Keratinocyte (primary cell): ENCODE measurements around the gene SREBF2. TPM values are rescaled to one million over a fixed set of nuclear protein-coding genes. Genes with fewer than 3 reads are reported as not detected.

Source experiments
- DNase-seq: peaks from one replicate; pipeline ENCODE4 v3.0.0-alpha.2; 2011; ENCODE audit warnings: low read depth, missing footprints, low spot score
- FAIRE-seq: peaks from 2 replicates; lab custom pipeline; 2011; peaks lifted over from hg19 to GRCh38; lab: Jason Lieb, UNC
- H2AFZ ChIP-seq: 2 replicates; pipeline ENCODE4 v1.6.0; 2012; ENCODE audit warnings: low read length, control low read depth, inconsistent platforms; ENCODE audit not compliant: control insufficient read depth
- H3K27ac ChIP-seq: 2 replicates; pipeline ENCODE4 v1.5.1; 2011; ENCODE audit warnings: low read length; ENCODE audit not compliant: control insufficient read depth, insufficient read depth
- H3K27me3 ChIP-seq: 3 replicates; pipeline ENCODE4 v1.6.0; 2011; ENCODE audit warnings: low read length; ENCODE audit not compliant: control insufficient read depth, insufficient read depth; ENCODE audit errors: extremely low read depth
- H3K36me3 ChIP-seq, 2 experiments: 2 replicates in 1 of 2; 3 replicates in 1 of 2; pipeline ENCODE4 v1.5.1; 2011; ENCODE audit warnings: low read length in 2 of 2, mild to moderate bottlenecking in 1 of 2; ENCODE audit not compliant: control insufficient read depth in 2 of 2, insufficient read depth in 2 of 2; ENCODE audit errors: extremely low read depth in 1 of 2
- H3K4me1 ChIP-seq: 3 replicates; pipeline ENCODE4 v1.5.1; 2011; ENCODE audit warnings: low read length; ENCODE audit not compliant: control insufficient read depth, insufficient read depth; ENCODE audit errors: extremely low read depth
- H3K4me2 ChIP-seq: 3 replicates; pipeline ENCODE4 v1.6.0; 2011; ENCODE audit warnings: low read depth, low read length; ENCODE audit not compliant: control insufficient read depth, insufficient read depth; ENCODE audit errors: extremely low read depth
- H3K4me3 ChIP-seq, 3 experiments: fragments of 200-600 bp in 1 of 3; sonication (generic) in 1 of 3; 2 replicates in 2 of 3; 3 replicates in 1 of 3; pipeline ENCODE4 v1.5.1; 2011 to 2016; ENCODE audit warnings: low read length in 3 of 3, mild to moderate bottlenecking in 3 of 3, control low read depth in 2 of 3, inconsistent platforms in 1 of 3, low read depth in 1 of 3, mixed read lengths in 1 of 3, mixed run types in 1 of 3, moderate library complexity in 1 of 3; ENCODE audit not compliant: control insufficient read depth in 2 of 3, insufficient read depth in 2 of 3; ENCODE audit errors: extremely low read depth in 1 of 3
- H3K79me2 ChIP-seq: 2 replicates; pipeline ENCODE4 v1.6.0; 2012; ENCODE audit warnings: low read length; ENCODE audit not compliant: control insufficient read depth, insufficient read depth
- H3K9ac ChIP-seq: 3 replicates; pipeline ENCODE4 v1.6.0; 2011; ENCODE audit warnings: low read length; ENCODE audit not compliant: control insufficient read depth, insufficient read depth; ENCODE audit errors: extremely low read depth
- H3K9me1 ChIP-seq: 3 replicates; pipeline ENCODE4 v1.6.0; 2011; ENCODE audit warnings: low read length; ENCODE audit not compliant: control insufficient read depth, insufficient read depth; ENCODE audit errors: extremely low read depth
- H3K9me3 ChIP-seq: 2 replicates; pipeline ENCODE4 v1.5.1; 2012; ENCODE audit warnings: low read depth, low read length; ENCODE audit not compliant: control insufficient read depth
- H4K20me1 ChIP-seq: 3 replicates; pipeline ENCODE4 v1.6.0; 2011; ENCODE audit warnings: low read length; ENCODE audit not compliant: control insufficient read depth, insufficient read depth; ENCODE audit errors: extremely low read depth
- EZH2 ChIP-seq: IDR thresholded peaks from one replicate; pipeline ENCODE4 v1.6.1; 2012; ENCODE audit warnings: inconsistent platforms, mild to moderate bottlenecking, low read length, moderate library complexity
- dilution Hi-C: fragments of 300-500 bp; cut with MboI; formaldehyde crosslinking; loops from one replicate; pipeline ENCODE4 v1.7.0; 2020; ENCODE audit warnings: low sequenced_read_pairs; ENCODE audit not compliant: extremely low pct_ligation_motif_present
- polyA plus RNA-seq, 5 experiments: library from polyadenylated mRNA; depleted of rRNA in 3 of 5; stranded (reverse) in 3 of 5; stranded (forward) in 1 of 5; unstranded in 1 of 5; fragments of >200 nt; gene quantifications; 1 replicate in 1 of 5; 2 replicates in 3 of 5; 3 replicates in 1 of 5; pipeline versions ENCODE4 v1.2.1 to v1.2.3, GENCODE V29; 2011 to 2012; ENCODE audit warnings: missing spikeins in 2 of 5, low read depth in 1 of 5, low replicate concordance in 1 of 5
- TF ChIP-seq, protein P1 (sequence below), 3 experiments: IDR thresholded peaks in 1 of 3; conservative IDR thresholded peaks in 1 of 3; optimal IDR thresholded peaks in 1 of 3; 2 replicates in 2 of 3; 3 replicates in 1 of 3; pipeline versions ENCODE3 to v1.5.1; 2011; ENCODE audit warnings: low read length in 3 of 3, mild to moderate bottlenecking in 3 of 3, moderate library complexity in 2 of 3, control low read depth in 1 of 3, inconsistent platforms in 1 of 3; ENCODE audit not compliant: insufficient read depth in 2 of 3; ENCODE audit errors: extremely low read depth in 1 of 3

The SREBF2 gene
- polyA plus RNA-seq, 1 donor (not counting 4 experiments of a cell fraction or from before 2014, with no cell fraction given), result 57.5 TPM

DNA sequence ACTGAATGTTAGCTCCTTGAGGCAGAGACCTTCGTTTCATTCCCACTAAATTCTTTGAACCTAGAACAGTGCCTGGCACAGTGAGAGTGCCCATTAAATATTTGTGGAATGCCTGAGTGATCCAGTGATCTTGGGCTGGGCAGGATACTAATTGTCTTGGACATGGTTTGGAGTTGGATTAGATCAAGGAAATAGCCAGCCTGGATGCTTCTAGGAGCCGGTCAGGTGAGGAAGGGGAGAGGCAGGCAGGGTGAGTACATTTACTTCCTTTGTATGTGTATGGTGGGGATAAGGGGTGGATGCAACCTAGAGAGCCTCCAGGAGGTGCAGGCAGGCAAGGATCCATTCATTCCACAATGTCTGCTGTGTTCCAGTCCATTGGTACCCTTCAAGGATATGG is 3.6 kb downstream of the SREBF2 start:
- FAIRE-seq, result peak; percentile 56

DNA sequence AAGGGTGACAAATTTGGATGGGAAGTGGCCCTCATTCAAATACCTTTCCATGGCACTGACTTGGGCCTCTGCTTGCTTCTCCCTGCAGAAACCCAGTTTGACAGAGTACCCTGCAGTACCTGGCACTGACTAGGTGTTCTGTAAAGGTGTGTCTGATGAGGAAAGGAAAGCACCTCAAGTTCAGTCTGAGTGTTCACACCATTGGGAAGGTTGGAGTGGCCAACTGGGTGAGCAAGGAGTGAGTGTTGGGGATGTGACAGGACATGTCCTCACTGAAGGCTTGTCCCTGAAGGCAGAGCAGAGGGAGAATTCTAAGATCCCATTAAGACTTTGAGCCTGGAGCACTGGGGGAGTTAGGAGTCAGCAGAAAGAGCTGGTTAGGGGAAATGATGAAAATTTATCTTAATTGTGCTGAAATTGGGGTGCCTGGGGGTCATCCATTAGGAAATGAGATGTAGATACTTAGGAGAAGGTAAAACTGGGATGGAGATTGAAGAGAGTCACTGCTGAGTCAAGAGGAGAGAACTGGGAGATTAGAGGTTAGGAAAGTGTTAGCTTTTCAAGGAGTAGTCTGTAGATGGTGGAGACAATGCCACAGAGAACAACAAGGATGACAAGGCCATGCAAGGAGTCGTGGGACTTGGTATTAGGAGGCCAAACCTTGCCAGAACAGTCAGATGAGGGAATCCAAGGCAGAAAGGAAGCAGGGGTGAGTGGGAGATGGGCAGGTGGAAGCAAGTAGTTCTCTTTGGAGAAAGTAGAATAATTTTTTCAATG is 6.1 kb downstream of the SREBF2 start:
- FAIRE-seq, result peak; percentile 95
- no peak overlapping the region for H2AFZ ChIP-seq
- no peak overlapping the region for H3K9ac ChIP-seq
- H3K27me3 ChIP-seq, result no peaks in the 10 kb centered on the region
- dilution Hi-C loops, result no loop called here
- peaks cover 4% of the 10 kb centered on the region for H3K9me1 ChIP-seq
- DNase-seq, result peak; percentile 63
- H3K4me3 ChIP-seq, result no peak overlapping the region
- no peaks in the 10 kb centered on the region for H3K9me3 ChIP-seq
- H3K4me1 ChIP-seq, result peaks cover 74% of the 10 kb centered on the region
- peaks cover 4 to 34% of the 10 kb centered on the region in 2 experiments for H3K36me3 ChIP-seq
- H3K79me2 ChIP-seq, result peaks cover 91% of the 10 kb centered on the region
- H3K4me2 ChIP-seq, result peak overlapping the region; percentile 35
- peaks cover 6% of the 10 kb centered on the region for H4K20me1 ChIP-seq
- TF ChIP-seq, protein P1, sequence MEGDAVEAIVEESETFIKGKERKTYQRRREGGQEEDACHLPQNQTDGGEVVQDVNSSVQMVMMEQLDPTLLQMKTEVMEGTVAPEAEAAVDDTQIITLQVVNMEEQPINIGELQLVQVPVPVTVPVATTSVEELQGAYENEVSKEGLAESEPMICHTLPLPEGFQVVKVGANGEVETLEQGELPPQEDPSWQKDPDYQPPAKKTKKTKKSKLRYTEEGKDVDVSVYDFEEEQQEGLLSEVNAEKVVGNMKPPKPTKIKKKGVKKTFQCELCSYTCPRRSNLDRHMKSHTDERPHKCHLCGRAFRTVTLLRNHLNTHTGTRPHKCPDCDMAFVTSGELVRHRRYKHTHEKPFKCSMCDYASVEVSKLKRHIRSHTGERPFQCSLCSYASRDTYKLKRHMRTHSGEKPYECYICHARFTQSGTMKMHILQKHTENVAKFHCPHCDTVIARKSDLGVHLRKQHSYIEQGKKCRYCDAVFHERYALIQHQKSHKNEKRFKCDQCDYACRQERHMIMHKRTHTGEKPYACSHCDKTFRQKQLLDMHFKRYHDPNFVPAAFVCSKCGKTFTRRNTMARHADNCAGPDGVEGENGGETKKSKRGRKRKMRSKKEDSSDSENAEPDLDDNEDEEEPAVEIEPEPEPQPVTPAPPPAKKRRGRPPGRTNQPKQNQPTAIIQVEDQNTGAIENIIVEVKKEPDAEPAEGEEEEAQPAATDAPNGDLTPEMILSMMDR (optimal IDR thresholded peaks at IDR 0.05 in 1 of 3, IDR thresholded peaks at IDR 0.05 in 1 of 3, conservative IDR thresholded peaks at IDR 0.05 in 1 of 3; ENCODE audit: extremely low read depth in 1 of 3, insufficient read depth in 2 of 3, low read length in 3 of 3), result no peak
- TF ChIP-seq EZH2, result no peak
- H3K27ac ChIP-seq, result peak overlapping the region; percentile 67

More for the DNA sequence above, 3.6 kb downstream of the SREBF2 start:
- dilution Hi-C loops, result no loop called here
- Histone ChIP-seq H3K4me3 (no peak overlapping the region), H3K36me3 (peaks cover 3 to 23% of the 10 kb centered on the region in 2 experiments), H3K27ac (no peak overlapping the region), H4K20me1 (peaks cover 3% of the 10 kb centered on the region), H3K27me3 (no peaks in the 10 kb centered on the region), H3K4me2 (no peak overlapping the region), H3K79me2 (peaks cover 76% of the 10 kb centered on the region), H3K9ac (no peak overlapping the region), H2AFZ (no peak overlapping the region), H3K9me3 (no peaks in the 10 kb centered on the region), H3K9me1 (peaks cover 3% of the 10 kb centered on the region), H3K4me1 (peaks cover 67% of the 10 kb centered on the region)
- TF ChIP-seq EZH2, result no peak
- TF ChIP-seq, protein P1 (optimal IDR thresholded peaks at IDR 0.05 in 1 of 3, IDR thresholded peaks at IDR 0.05 in 1 of 3, conservative IDR thresholded peaks at IDR 0.05 in 1 of 3; ENCODE audit: extremely low read depth in 1 of 3, insufficient read depth in 2 of 3, low read length in 3 of 3), result no peak
- DNase-seq, result no peak
